ENCODE measurements around the gene PPTC7.
A peak's percentile ranks its signal among the peaks of the same experiment; 100 is the strongest.
"Not testable (repeated sequence)": the region's sequence is repeated elsewhere in the genome, so short reads cannot be mapped to it uniquely, and the experiment has no call there.

Gene PPTC7

GRCh38 chr12:110583137-110584059 is at the start of gene PPTC7:
PPTC7 (minus strand) TSS chr12:110583318; CDS start chr12:110583031, 287 bp downstream.
- peak; percentile 81 for DNase-seq

DNA sequence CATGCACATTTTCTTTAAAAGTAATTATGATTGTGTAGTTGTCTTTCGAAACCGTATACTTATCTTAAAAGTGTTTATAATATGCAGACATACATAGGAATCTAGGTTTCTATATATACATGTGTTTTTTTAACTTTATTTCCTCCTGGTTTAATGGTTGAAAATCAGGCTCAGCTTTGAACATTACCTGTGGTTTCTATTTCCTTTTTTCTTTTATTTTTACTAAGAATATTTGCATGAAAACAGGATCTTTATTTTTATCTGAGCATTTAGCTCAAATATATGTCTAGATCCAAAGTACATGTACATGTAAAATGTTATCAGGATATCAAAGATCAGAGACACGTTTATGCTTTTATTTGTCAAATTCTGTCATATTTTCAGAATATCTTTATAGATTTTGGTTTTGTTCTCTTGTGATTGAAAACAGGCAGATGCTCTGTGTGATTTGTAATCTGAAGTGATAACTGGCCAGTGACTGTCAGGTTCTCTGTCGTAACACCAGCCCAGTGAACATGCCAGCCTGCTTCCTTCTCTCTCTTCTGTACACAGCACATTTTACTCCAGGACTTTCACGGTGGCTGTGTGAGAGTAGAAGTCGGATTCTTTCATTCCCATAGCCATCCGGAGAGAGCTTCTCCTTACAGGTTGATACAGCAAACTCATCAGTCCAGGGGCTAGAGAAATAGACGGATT is 44.5 kb upstream of the PPTC7 start:
- DNase-seq = no peak

GRCh38 chr12:110622582-110622981 is 39.5 kb upstream of the PPTC7 start:
- DNase-seq = no peak

GRCh38 chr12:110619534-110619953 is 36.4 kb upstream of the PPTC7 start:
- no peak for DNase-seq

DNA sequence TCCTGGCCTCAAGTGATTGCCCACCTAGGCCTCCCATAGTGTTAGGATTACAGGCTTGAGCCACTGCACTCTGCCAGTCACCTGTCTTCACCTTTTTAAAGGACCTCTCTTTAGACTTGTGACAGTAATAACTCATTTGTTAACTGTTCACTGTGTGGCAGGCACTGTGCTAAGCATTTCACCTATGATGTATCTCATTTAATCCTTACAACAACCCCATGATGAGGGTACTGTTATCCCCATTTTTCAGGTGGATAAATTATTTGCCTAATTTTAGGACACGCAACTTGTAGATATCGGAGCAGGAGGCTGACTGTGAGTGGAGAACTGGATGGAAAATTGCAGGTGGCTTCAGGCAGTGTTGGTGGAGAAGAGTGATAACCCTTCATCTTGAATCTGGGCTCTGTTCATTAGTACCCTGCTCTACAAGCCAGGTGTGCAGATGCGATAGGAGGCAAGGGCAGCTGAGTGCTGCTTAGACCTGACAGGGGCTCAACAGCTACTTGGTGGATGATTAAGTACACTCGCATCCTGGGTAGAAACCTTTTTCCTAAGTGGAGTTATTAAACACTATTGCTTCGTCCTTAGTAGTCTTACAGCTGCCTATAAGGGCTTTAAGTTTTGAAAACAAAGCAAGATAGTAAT is 33.5 kb upstream of the PPTC7 start:
- DNase-seq = no peak

- no peak for DNase-seq
Measured at GRCh38 chr12:110615171-110615570, 32.1 kb upstream of the PPTC7 start.

DNA sequence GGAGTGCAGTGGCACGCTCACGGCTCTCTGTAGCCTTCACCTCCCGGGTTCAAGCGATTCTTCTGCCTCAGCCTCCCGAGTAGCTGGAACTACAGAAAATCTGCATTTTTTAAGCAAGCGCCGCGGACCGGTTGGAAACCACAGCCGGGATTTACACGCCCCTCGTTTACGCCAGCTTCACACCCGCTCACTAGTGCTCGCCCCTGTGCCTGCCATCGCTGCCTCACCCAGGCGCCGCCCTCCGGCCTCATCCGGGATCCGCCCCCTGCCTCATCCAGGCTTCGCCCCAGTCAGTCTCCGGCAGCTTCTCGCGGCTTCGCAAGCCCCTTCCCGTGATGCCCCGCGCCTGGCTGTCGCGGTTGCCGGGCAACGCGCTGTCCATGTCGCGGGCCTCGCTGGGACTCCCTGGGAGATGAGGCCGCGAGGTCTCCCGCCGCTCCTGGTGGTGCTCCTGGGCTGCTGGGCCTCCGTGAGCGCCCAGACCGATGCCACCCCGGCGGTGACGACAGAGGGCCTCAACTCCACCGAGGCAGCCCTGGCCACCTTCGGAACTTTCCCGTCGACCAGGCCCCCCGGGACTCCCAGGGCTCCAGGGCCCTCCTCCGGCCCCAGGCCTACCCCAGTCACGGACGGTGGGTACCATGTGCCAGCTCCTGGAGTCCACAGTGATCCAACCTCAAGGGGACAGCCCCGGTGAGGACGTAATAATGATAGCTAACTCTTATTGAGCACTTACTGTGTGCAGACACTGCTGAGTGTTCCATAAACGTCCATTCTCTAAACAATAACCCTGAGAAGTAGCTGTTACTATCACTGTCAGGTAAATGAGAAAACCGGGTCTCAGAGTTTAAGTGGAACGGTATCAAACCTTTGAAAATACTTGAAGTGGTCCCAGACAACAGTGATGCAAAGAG is 30.9 kb upstream of the PPTC7 start, which contains the start of gene TCTN1:
Gene TCTN1, plus strand, starts transcription at position 359 of the 914 bp plus-strand sequence. Its CDS starts 54 bp downstream, at position 413.
- peak; percentile 84 for DNase-seq

GRCh38 chr12:110613071-110613770 is 30.1 kb upstream of the PPTC7 start:
- no peak for DNase-seq

- DNase-seq = no peak
Measured at GRCh38 chr12:110606253-110606611, 23.1 kb upstream of the PPTC7 start.

- peak; percentile 60 for DNase-seq
Measured at GRCh38 chr12:110602085-110602814, 19.1 kb upstream of the PPTC7 start.

DNA sequence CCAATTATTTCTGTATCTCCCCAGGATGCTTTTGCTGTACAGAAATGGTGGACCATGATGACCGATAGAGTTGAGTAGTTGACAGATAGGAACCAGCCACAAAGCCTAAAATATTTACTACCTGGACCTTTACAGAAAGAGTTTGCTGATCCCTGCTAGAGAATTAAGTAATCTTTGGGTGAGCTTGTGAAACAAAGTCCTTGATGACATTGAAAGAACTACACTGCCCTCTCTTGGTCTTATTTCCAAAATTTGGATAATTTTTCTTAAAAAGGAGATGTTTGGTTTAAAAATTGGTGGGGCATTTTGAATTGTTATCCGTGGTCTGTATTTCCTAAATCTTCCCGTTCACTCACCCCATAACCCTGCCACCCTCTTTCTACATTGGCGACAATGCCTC is 17.1 kb upstream of the PPTC7 start:
- no peak for DNase-seq

DNA sequence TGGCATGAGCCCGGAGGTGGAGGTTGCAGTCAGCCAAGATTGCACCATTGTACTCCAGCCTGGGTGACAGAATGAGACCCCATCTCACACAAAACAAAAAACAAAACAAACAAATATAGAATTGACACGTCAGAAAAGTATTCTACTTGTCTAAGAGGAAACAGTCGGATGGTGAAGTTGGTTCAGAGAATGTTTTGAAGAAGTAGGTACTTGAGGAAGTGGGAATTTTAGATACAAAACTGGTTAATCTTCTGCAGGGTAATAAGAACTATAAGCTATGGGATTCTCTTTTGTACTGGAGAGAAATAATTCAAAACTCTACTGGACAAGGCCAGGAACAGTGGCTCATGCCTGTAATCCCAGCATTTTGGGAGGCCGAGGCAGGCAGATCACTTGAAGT is 16.2 kb upstream of the PPTC7 start:
- DNase-seq = no peak

GRCh38 chr12:110597885-110598284 is 14.8 kb upstream of the PPTC7 start:
- DNase-seq = no peak

GRCh38 chr12:110592919-110593318 is 9.8 kb upstream of the PPTC7 start:
- DNase-seq = not testable (repeated sequence)

DNA sequence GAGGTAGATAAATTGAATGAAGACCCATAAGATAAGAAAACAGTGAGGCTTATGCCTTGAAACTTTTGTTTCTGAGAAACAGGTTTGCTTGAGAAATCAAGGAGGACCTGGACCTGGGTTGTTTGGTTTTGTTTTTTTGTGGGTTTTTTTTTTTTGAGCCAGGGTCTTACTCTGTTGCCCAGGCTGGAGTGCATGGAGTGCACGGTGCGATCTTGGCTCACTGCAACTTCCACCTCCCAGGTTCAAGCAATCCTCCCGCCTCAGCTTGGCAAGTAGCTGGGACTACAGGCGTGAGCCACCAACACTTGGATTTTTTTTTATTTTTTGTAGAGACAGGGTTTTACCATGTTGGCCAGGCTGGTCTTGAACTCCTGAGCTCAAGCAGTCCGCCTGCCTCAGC is 9.0 kb upstream of the PPTC7 start:
- DNase-seq = no peak

- no peak for DNase-seq
Measured at GRCh38 chr12:110591451-110592051, 8.4 kb upstream of the PPTC7 start.

GRCh38 chr12:110590806-110591326 is 7.7 kb upstream of the PPTC7 start:
- DNase-seq = no peak

DNA sequence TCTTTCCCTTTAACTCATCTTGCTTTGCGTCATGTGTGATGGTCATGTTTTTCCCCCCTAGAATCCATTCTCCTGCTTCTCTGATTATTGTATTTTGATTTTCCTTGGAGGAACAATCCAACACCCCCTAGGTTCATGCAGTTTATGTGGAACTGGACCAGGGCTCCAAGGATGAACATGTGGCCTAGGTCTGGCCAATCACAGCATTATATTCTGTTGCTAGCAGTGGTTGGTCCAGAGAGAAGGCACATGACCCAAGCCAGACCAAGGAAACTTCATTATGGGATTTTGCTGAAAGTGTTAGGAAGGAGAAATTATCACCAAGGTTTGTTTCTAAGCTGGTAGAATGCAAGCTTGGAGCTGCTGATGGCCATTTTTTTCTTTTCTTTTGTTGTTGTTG is 6.9 kb upstream of the PPTC7 start:
- no peak for DNase-seq

DNA sequence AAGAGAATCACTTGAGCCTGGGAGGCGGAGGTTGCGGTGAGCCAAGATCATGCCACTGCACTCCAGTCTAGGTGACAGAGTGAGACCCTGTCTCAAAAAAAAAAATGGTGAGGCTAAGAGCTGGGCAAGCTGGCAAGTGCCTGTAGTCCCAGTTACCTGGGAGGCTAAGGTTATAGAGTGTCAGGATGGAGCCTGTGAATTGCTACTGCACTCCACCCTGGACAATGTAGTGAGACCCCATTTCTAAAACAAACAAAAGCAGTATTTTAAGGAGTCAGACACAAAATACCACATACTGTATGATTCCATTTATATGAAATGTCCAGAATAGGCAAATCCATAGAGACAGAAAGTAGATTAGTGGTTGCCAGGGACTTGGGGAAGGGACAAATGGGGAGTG is 4.0 kb upstream of the PPTC7 start:
- DNase-seq = not testable (repeated sequence)

DNA sequence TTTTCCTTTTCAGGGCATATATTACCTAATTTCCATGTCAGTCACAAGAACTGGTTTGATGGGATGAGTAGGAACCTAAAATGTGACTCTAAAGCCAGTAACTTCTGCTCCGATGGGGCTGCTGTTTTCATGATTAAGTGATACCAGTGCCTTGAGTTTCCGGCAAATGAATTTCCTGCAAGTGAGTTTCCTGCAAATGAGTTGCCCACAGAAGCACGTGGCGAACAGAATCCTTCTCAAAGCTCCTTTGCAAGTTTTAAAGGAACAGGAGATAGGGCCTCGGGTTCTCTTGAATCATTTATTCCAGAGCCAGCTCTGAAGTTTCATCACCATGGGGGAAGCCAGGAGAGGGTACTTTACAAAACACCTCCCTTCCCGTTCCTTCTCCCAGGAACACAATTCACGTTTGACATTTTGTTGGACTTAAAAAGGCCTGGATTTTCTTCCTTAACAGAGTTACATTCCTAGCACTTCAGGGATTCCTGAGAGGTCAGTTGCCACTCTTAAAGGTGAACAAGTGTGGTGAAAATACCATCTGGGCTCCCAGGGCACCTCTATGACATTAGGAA is 2.2 kb upstream of the PPTC7 start:
- no peak for DNase-seq
